ENCODE measurements around the gene ZNF407. TPM values are rescaled to one million over a fixed set of nuclear protein-coding genes. Genes with fewer than 3 reads are reported as not detected.

Gene ZNF407
- total and polyA plus RNA-seq, 3 donors from 2014 or later = 10.9 to 35.9 (median 30.8) TPM

DNA sequence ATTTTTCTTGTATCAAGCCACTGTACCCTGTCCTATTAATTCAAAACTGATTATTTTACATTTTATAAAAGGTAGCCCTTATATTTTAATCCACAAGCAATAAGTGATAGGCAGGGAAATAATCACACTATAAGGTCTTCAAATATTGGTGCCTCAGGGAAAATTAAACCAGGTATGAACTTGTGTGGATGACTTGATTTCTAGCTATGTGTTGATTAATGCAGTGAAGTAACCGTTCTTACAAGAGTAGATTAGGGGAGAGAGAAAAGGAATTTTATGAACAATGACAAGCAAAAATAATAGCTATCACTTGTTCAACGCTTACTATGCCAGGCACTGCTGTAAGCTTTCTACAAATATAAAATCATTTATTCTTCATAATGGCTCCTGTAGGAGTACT, 411.6 kb downstream of the ZNF407 start:
- H3K36me3 ChIP-seq (ENCODE audit: low read depth, missing control alignments) = no peaks in the 10 kb centered on the region
- 46 to 48% methylated on average over 2 of the region's 2 CpGs for WGBS, 2 donors
- H3K27me3 ChIP-seq = no peaks in the 10 kb centered on the region
- no peaks in the 10 kb centered on the region for H3K9me3 ChIP-seq
- H3K4me1 ChIP-seq = no peaks in the 10 kb centered on the region
- intact Hi-C loops (cut with DNase I; ENCODE audit: low total_unique reads) = no loop called here
- H3K27ac ChIP-seq = no peak overlapping the region
- DNase-seq = no peak
- no peak overlapping the region for H3K4me3 ChIP-seq
- TF ChIP-seq, protein P1, sequence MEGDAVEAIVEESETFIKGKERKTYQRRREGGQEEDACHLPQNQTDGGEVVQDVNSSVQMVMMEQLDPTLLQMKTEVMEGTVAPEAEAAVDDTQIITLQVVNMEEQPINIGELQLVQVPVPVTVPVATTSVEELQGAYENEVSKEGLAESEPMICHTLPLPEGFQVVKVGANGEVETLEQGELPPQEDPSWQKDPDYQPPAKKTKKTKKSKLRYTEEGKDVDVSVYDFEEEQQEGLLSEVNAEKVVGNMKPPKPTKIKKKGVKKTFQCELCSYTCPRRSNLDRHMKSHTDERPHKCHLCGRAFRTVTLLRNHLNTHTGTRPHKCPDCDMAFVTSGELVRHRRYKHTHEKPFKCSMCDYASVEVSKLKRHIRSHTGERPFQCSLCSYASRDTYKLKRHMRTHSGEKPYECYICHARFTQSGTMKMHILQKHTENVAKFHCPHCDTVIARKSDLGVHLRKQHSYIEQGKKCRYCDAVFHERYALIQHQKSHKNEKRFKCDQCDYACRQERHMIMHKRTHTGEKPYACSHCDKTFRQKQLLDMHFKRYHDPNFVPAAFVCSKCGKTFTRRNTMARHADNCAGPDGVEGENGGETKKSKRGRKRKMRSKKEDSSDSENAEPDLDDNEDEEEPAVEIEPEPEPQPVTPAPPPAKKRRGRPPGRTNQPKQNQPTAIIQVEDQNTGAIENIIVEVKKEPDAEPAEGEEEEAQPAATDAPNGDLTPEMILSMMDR (IDR thresholded peaks at IDR 0.05) = no peak
- TF ChIP-seq POLR2A (IDR thresholded peaks at IDR 0.05) = no peak

DNA sequence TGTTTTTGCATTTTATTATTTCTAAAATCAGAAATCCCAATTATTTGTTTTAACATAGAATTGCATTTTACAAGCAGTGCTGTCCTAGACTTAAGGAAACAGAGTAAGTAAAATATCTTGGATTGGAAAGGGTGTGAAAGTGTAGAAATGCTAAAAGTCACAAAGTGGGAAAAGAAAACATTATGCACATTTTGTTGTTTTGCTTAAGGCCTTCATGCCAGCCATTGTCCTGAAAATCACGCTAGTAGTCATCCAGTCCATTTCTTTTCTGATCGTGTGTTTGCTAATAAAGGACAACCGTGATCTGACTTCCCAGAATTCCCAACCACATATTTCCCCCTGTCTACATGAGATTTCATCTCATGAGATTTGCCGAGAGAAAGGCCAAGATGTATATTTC, 412.2 kb downstream of the ZNF407 start:
- H3K4me3 ChIP-seq = no peak overlapping the region
- no peaks in the 10 kb centered on the region for H3K4me1 ChIP-seq
- 67 to 83% methylated on average over 4 of the region's 4 CpGs for WGBS, 2 donors
- H3K27ac ChIP-seq = no peak overlapping the region
- H3K27me3 ChIP-seq = no peaks in the 10 kb centered on the region
- no peaks in the 10 kb centered on the region for H3K9me3 ChIP-seq
- intact Hi-C loops (cut with DNase I; ENCODE audit: low total_unique reads) = no loop called here
- DNase-seq = no peak
- TF ChIP-seq, protein P1 (IDR thresholded peaks at IDR 0.05) = no peak
- no peak for TF ChIP-seq POLR2A (IDR thresholded peaks at IDR 0.05)
- H3K36me3 ChIP-seq (ENCODE audit: low read depth, missing control alignments) = no peaks in the 10 kb centered on the region

DNA sequence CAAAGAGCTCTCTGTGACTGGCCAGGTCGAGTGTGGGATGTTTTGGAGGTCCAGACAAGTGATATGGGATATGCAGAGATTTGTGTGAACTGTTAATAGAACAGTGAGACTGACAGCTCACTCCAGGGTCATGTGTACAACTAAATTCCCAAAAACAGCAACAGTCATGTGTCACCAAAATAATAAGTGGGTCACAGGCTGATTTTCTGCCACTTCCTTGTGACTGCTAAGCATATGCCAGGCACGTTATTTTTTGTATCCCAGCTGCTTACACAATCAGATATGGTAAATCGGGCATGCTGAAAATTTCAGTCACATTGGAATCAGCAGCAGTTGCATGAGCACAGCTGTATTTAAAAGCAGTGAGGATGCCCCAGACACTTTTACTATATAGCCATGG, 412.6 kb downstream of the ZNF407 start:
- H3K4me3 ChIP-seq = no peak overlapping the region
- H3K9me3 ChIP-seq = no peaks in the 10 kb centered on the region
- H3K4me1 ChIP-seq = no peaks in the 10 kb centered on the region
- no peak overlapping the region for H3K27ac ChIP-seq
- no peaks in the 10 kb centered on the region for H3K36me3 ChIP-seq (ENCODE audit: low read depth, missing control alignments)
- TF ChIP-seq, protein P1 (IDR thresholded peaks at IDR 0.05) = no peak
- TF ChIP-seq POLR2A (IDR thresholded peaks at IDR 0.05) = no peak
- WGBS, 2 donors = 78 to 90% methylated on average over 3 of the region's 3 CpGs
- intact Hi-C loops (cut with DNase I; ENCODE audit: low total_unique reads) = no loop called here
- no peaks in the 10 kb centered on the region for H3K27me3 ChIP-seq
- DNase-seq = no peak

DNA sequence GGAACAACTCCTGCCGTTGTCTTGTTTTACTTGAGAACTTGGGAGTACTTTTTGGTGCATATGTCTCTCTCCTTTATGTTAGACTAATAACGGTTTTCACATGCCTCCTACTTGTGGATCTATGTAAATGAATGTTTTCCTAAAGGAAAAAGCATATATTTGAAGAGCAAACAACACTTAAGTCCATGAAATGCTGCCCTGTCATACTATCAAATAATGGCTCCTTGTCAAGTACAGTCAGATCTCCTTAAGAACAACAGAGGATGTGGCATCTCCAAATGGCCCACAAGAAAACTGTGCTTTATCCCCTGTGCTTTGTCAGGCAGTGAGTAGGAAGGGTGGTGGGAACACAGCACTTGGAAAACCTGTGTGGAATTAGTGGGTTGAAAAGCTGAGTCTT, 413.0 kb downstream of the ZNF407 start:
- TF ChIP-seq POLR2A (IDR thresholded peaks at IDR 0.05) = no peak
- TF ChIP-seq, protein P1 (IDR thresholded peaks at IDR 0.05) = no peak
- H3K36me3 ChIP-seq (ENCODE audit: low read depth, missing control alignments) = no peaks in the 10 kb centered on the region
- intact Hi-C loops (cut with DNase I; ENCODE audit: low total_unique reads) = no loop called here
- H3K4me3 ChIP-seq = no peak overlapping the region
- WGBS, 2 donors = 77 to 87% methylated on average over 2 of the region's 2 CpGs
- no peaks in the 10 kb centered on the region for H3K27me3 ChIP-seq
- H3K9me3 ChIP-seq = no peaks in the 10 kb centered on the region
- no peak for DNase-seq
- no peaks in the 10 kb centered on the region for H3K4me1 ChIP-seq
- H3K27ac ChIP-seq = no peak overlapping the region

DNA sequence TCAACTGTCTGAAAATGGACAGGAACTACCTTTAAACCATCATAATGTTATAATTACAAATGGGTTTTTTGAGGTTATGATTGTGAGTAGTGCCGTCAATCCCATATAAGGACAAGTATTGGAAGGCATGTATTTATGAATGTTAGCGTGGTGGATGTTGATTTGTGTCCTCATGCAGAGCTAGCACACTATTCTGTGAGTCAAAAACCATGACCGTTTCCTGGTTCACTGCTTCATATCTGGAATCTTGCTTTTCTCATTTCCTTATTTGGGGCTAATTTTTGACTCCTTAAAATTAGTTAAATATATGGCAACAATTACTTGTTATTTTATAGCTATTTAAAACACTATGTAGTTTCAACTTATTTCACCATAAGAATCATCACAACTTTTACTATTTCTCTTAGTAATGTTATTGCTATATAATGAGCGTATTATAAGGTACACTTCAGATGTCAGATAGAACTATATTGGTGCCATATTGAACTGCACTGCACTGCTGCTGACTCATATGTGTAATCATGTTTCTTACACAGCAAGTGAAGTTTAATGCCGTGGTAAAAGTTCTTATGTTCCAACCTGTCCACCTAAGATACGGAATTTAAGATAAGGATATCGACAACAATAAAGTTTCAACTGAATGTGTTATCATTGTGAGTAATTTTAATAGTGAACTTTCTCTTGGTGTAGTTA, 418.5 kb downstream of the ZNF407 start:
- no peak for DNase-seq
- H3K9me3 ChIP-seq = no peaks in the 10 kb centered on the region
- H3K4me3 ChIP-seq = no peak overlapping the region
- intact Hi-C loops (cut with DNase I; ENCODE audit: low total_unique reads) = no loop called here
- no peaks in the 10 kb centered on the region for H3K27me3 ChIP-seq
- no peaks in the 10 kb centered on the region for H3K4me1 ChIP-seq
- WGBS, 2 donors = 84 to 88% methylated on average over 7 of the region's 7 CpGs
- H3K36me3 ChIP-seq (ENCODE audit: low read depth, missing control alignments) = no peaks in the 10 kb centered on the region
- TF ChIP-seq, protein P1 (IDR thresholded peaks at IDR 0.05) = no peak
- H3K27ac ChIP-seq = no peak overlapping the region

All from testis (tissue), 3 donors.